H9 (cell line): ENCODE results near the gene NDUFA11. TPM values are rescaled to one million over a fixed set of nuclear protein-coding genes. Genes with fewer than 3 reads are reported as not detected.

ENCODE experiments used
- DNase-seq: peaks from one replicate; pipeline ENCODE4 v3.0.0-alpha.2; 2017
- H2AFZ ChIP-seq: one replicate; pipeline ENCODE4 v1.6.1; 2013; ENCODE audit warnings: mild to moderate bottlenecking, low read length, control low read depth, moderate library complexity
- H2AK5ac ChIP-seq: 2 replicates; pipeline ENCODE4 v1.6.1; 2013; ENCODE audit warnings: low read length, control low read depth, mixed read lengths; ENCODE audit not compliant: insufficient read length
- H2BK120ac ChIP-seq: one replicate; pipeline ENCODE4 v1.6.1; 2013; ENCODE audit warnings: low read depth, mild to moderate bottlenecking, low read length, control low read depth, inconsistent platforms; ENCODE audit not compliant: poor library complexity, severe bottlenecking
- H2BK12ac ChIP-seq: 2 replicates; pipeline ENCODE4 v1.6.1; 2013; ENCODE audit warnings: low read length, control low read depth, mixed read lengths, low read depth; ENCODE audit not compliant: insufficient read length
- H2BK15ac ChIP-seq: 2 replicates; pipeline ENCODE4 v1.6.1; 2013; ENCODE audit warnings: low read depth, low read length, control low read depth
- H2BK20ac ChIP-seq: one replicate; pipeline ENCODE4 v1.6.1; 2013; ENCODE audit warnings: low read depth, mild to moderate bottlenecking, low read length, control low read depth, inconsistent platforms; ENCODE audit not compliant: poor library complexity, severe bottlenecking
- H2BK5ac ChIP-seq: 2 replicates; pipeline ENCODE4 v1.6.1; 2013; ENCODE audit warnings: low read length, control low read depth, mixed read lengths; ENCODE audit not compliant: insufficient read length
- H3K14ac ChIP-seq: 2 replicates; pipeline ENCODE4 v1.6.1; 2013; ENCODE audit warnings: low read length, control low read depth; ENCODE audit not compliant: insufficient read depth
- H3K18ac ChIP-seq: 2 replicates; pipeline ENCODE4 v1.6.1; 2013; ENCODE audit warnings: low read depth, mild to moderate bottlenecking, mixed read lengths, low read length, control low read depth; ENCODE audit not compliant: insufficient read length
- H3K23ac ChIP-seq: 2 replicates; pipeline ENCODE4 v1.6.1; 2013; ENCODE audit warnings: low read length, control low read depth, mixed read lengths, low read depth; ENCODE audit not compliant: insufficient read length
- H3K23me2 ChIP-seq: 2 replicates; pipeline ENCODE4 v1.6.1; 2013; ENCODE audit warnings: low read depth, mild to moderate bottlenecking, mixed read lengths, low read length, control low read depth; ENCODE audit not compliant: insufficient read length, poor library complexity, severe bottlenecking
- H3K27ac ChIP-seq: 2 replicates; pipeline ENCODE4 v1.5.1; 2013; ENCODE audit warnings: low read length, control low read depth, mixed read lengths, low read depth; ENCODE audit not compliant: insufficient read length
- H3K27me3 ChIP-seq: 2 replicates; pipeline ENCODE4 v1.6.1; 2013; ENCODE audit warnings: low read length, control low read depth, inconsistent platforms; ENCODE audit not compliant: insufficient read depth
- H3K4ac ChIP-seq: 2 replicates; pipeline ENCODE4 v1.6.1; 2013; ENCODE audit warnings: low read depth, mild to moderate bottlenecking, control low read depth, inconsistent platforms, low read length, moderate library complexity
- H3K4me1 ChIP-seq: 2 replicates; pipeline ENCODE4 v1.6.1; 2013; ENCODE audit warnings: low read length, control low read depth, inconsistent platforms; ENCODE audit not compliant: insufficient read depth
- H3K4me2 ChIP-seq: 2 replicates; pipeline ENCODE4 v1.6.1; 2013; ENCODE audit warnings: low read length, control low read depth, mixed read lengths; ENCODE audit not compliant: insufficient read length, insufficient read depth
- H3K56ac ChIP-seq: 2 replicates; pipeline ENCODE4 v1.6.1; 2013; ENCODE audit warnings: low read depth, mild to moderate bottlenecking, mixed read lengths, low read length, control low read depth; ENCODE audit not compliant: insufficient read length
- H3K79me1 ChIP-seq: 2 replicates; pipeline ENCODE4 v1.6.1; 2013; ENCODE audit warnings: low read depth, mild to moderate bottlenecking, moderate library complexity, low read length, control low read depth, inconsistent platforms; ENCODE audit not compliant: insufficient read depth, poor library complexity, severe bottlenecking
- H3K79me2 ChIP-seq: 2 replicates; pipeline ENCODE4 v1.6.1; 2013; ENCODE audit warnings: low read length, control low read depth, inconsistent platforms; ENCODE audit not compliant: insufficient read depth
- H3K9ac ChIP-seq: 2 replicates; pipeline ENCODE4 v1.6.1; 2013; ENCODE audit warnings: low read length, control low read depth, mixed read lengths; ENCODE audit not compliant: insufficient read length; ENCODE audit errors: extremely low read depth
- H3K9me3 ChIP-seq: one replicate; pipeline ENCODE4 v1.6.1; 2013; ENCODE audit warnings: low read depth, low read length, inconsistent platforms; ENCODE audit not compliant: control insufficient read depth
- H3T11ph ChIP-seq: one replicate; pipeline ENCODE4 v1.6.1; 2013; ENCODE audit warnings: mild to moderate bottlenecking, low read length, control low read depth, inconsistent platforms
- H4K20me1 ChIP-seq: one replicate; pipeline ENCODE4 v1.6.1; 2013; ENCODE audit not compliant: control insufficient read depth, insufficient read length, insufficient read depth
- H4K5ac ChIP-seq: 2 replicates; pipeline ENCODE4 v1.6.1; 2013; ENCODE audit warnings: low read depth, mild to moderate bottlenecking, mixed read lengths, low read length, control low read depth; ENCODE audit not compliant: insufficient read length
- H4K8ac ChIP-seq: replicated peaks from 2 replicates; pipeline ENCODE4 v1.6.1; 2013; ENCODE audit warnings: low read length, control low read depth, mixed read lengths, low read depth; ENCODE audit not compliant: insufficient read length
- H4K91ac ChIP-seq: 2 replicates; pipeline ENCODE4 v1.6.1; 2013; ENCODE audit warnings: low read depth, mild to moderate bottlenecking, moderate library complexity, mixed read lengths, low read length, control low read depth; ENCODE audit not compliant: insufficient read length
- H3K27ac Mint-ChIP-seq, 3 experiments: 2 replicates in 2 of 3; 3 replicates in 1 of 3; pipeline ENCODE4 v1.8.0; 2020 to 2021; ENCODE audit warnings: mixed read lengths in 3 of 3, mild to moderate bottlenecking in 1 of 3, moderate library complexity in 1 of 3
- H3K27me3 Mint-ChIP-seq: 2 replicates; pipeline ENCODE4 v1.8.0; 2021; ENCODE audit warnings: low read depth, mild to moderate bottlenecking, moderate library complexity, mixed read lengths
- H3K36me3 Mint-ChIP-seq, 3 experiments: 2 replicates in 2 of 3; 3 replicates in 1 of 3; pipeline ENCODE4 v1.8.0; 2020 to 2021; ENCODE audit warnings: low read depth in 3 of 3, mixed read lengths in 3 of 3; ENCODE audit not compliant: insufficient read depth in 1 of 3
- H3K4me1 Mint-ChIP-seq, 2 experiments: 2 replicates each; pipeline ENCODE4 v1.8.0; 2020; ENCODE audit warnings: mixed read lengths in 2 of 2
- H3K4me3 Mint-ChIP-seq, 2 experiments: 2 replicates in 1 of 2; 3 replicates in 1 of 2; pipeline ENCODE4 v1.8.0; 2020 to 2021; ENCODE audit warnings: mild to moderate bottlenecking in 2 of 2, mixed read lengths in 2 of 2, moderate library complexity in 1 of 2
- H3K9me3 Mint-ChIP-seq, 2 experiments: 2 replicates in 1 of 2; 3 replicates in 1 of 2; pipeline ENCODE4 v1.8.0; 2020; ENCODE audit warnings: mild to moderate bottlenecking in 2 of 2, mixed read lengths in 2 of 2, moderate library complexity in 1 of 2
- CTCF ChIP-seq: fragments of 200-600 bp; sonication (generic); conservative IDR thresholded peaks from 3 replicates; pipeline ENCODE4 v1.8.0; 2021; ENCODE audit warnings: antibody characterized with exemption, mild to moderate bottlenecking
- WGBS: extraction: QIAGEN DNeasy Blood & Tissue Kit; methylation state at CpG from one replicate; pipeline ENCODE4 v1.1.7; 2013; ENCODE audit warnings: missing lambda C conversion rate, low lambda C conversion rate, mixed read lengths; ENCODE audit not compliant: insufficient read length; ENCODE audit errors: extremely low coverage; 5-methylcytosine and 5-hydroxymethylcytosine counted together
- total RNA-seq: library from RNA; stranded (reverse); gene quantifications from 2 replicates; pipeline ENCODE4 v1.2.1, GENCODE V29; 2021

Gene NDUFA11
- total RNA-seq, 1 experiment from 2014 or later, result 282 TPM

- Histone ChIP-seq H3K14ac (no peak overlapping the region), H2AFZ (no peak overlapping the region), H3K4me1 (no peaks in the 10 kb centered on the region), H3K18ac (no peak overlapping the region), H3K27ac (no peak overlapping the region), H2BK15ac (no peak overlapping the region), H3K56ac (no peak overlapping the region), H2BK120ac (no peak overlapping the region), H3K9me3 (no peaks in the 10 kb centered on the region), H3T11ph (no peak overlapping the region), H2BK12ac (no peak overlapping the region), H3K79me2 (no peaks in the 10 kb centered on the region), H4K8ac (no peak overlapping the region), H3K27me3 (no peaks in the 10 kb centered on the region), H3K23ac (no peak overlapping the region), H2BK5ac (no peak overlapping the region), H2AK5ac (no peak overlapping the region), H2BK20ac (no peak overlapping the region), H3K4me2 (no peak overlapping the region), H3K23me2 (no peaks in the 10 kb centered on the region), H4K20me1 (no peaks in the 10 kb centered on the region), H4K5ac (no peak overlapping the region), H3K4ac (no peak overlapping the region), H4K91ac (no peak overlapping the region), H3K9ac (no peak overlapping the region), H3K79me1 (no peaks in the 10 kb centered on the region)
- no peak for TF ChIP-seq CTCF
- H3K4me1 Mint-ChIP-seq, result no peaks in the 10 kb centered on the region; a peak in 1 of 4 replicates
- H3K4me3 Mint-ChIP-seq, result no peak overlapping the region
- no peak for DNase-seq
- H3K36me3 Mint-ChIP-seq, result no peaks in the 10 kb centered on the region
- no peaks in the 10 kb centered on the region for H3K9me3 Mint-ChIP-seq
- H3K27ac Mint-ChIP-seq, result no peak overlapping the region
- H3K27me3 Mint-ChIP-seq, result peaks cover 32% of the 10 kb centered on the region
- no CpG with 5 or more reads among the region's 9 CpGs for WGBS
Measured at GRCh38 chr19:5864013-5864720, 39.4 kb downstream of the NDUFA11 start.
